MV-4-11 (cell line): Measurements from ENCODE around the gene SPTA1.

Experiments
- DNase-seq: peaks from one replicate; lab custom pipeline; 2025; lab: John Stamatoyannopoulos, UW

Gene SPTA1

GRCh38 chr1:158570480-158570879, 116.0 kb downstream of the SPTA1 start, which contains the start of gene OR6P1:
Gene OR6P1, minus strand, starts transcription at chr1:158570580. Its CDS starts 6,976 bp downstream, at chr1:158563604.
- DNase-seq = no peak

GRCh38 chr1:158564608-158565007, 121.9 kb downstream of the SPTA1 start:
- peak; percentile 90 for DNase-seq

DNA sequence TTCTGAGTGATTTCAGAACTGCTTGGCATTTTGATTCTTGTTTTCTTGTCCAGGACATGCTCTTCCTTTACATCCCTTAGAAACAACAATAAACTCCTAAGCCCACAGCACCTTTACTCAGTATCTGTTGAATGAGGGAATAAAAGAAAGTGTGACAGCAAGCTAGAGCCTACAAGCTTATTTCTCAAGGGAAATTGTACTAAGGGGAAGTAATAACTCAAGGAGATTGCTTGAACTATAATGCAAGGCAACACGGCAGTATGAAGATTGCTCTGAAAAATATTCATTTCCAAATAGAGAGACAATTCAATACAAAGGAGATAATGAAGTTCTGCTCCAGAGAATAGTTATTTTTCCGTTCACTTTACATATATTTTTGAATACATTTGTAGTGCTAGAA, 122.7 kb downstream of the SPTA1 start:
- peak; percentile 78 for DNase-seq
